MCF 10A (cell line): ENCODE data around the gene ABCB10. TPM values are rescaled to one million over a fixed set of nuclear protein-coding genes. Genes with fewer than 3 reads are reported as not detected.

ENCODE experiments used
- BruUV-seq: library from RNA; stranded (reverse); fragments of 400-500 nt; replicated peaks from 2 replicates; lab custom pipeline; 2021; lab: Mats Ljungman, UMichigan
- CTCF ChIA-PET: fragments of 300-600 bp; sonication (Branson Sonifier 250); formaldehyde crosslinking; extraction: SDS; loops from one replicate; lab custom pipeline; 2021; ENCODE audit warnings: antibody characterized with exemption, inconsistent platforms; lab: Yijun Ruan, JAX
- POLR2A ChIA-PET: fragments of 300-600, 350-650 bp; sonication (Branson Sonifier 250); formaldehyde crosslinking; extraction: SDS; loops from one replicate; lab custom pipeline; 2020; ENCODE audit warnings: antibody characterized with exemption, inconsistent platforms; lab: Yijun Ruan, JAX
- DNase-seq: peaks from one replicate; pipeline ENCODE4 v3.0.0-alpha.2; 2018; ENCODE audit not compliant: unreplicated experiment
- H3K27ac Mint-ChIP-seq: one replicate; pipeline ENCODE4 v1.8.0; 2022; ENCODE audit warnings: mild to moderate bottlenecking, low read depth, mixed read lengths; ENCODE audit not compliant: unreplicated experiment
- H3K27me3 Mint-ChIP-seq: one replicate; pipeline ENCODE4 v1.8.0; 2022; ENCODE audit warnings: mixed read lengths; ENCODE audit not compliant: insufficient read depth, unreplicated experiment
- H3K36me3 Mint-ChIP-seq: one replicate; pipeline ENCODE4 v1.8.0; 2022; ENCODE audit warnings: mild to moderate bottlenecking, moderate library complexity, mixed read lengths; ENCODE audit not compliant: insufficient read depth, unreplicated experiment
- H3K4me1 Mint-ChIP-seq: one replicate; pipeline ENCODE4 v1.8.0; 2022; ENCODE audit warnings: mixed read lengths; ENCODE audit not compliant: insufficient read depth, unreplicated experiment
- H3K4me3 Mint-ChIP-seq: one replicate; pipeline ENCODE4 v1.8.0; 2022; ENCODE audit warnings: mild to moderate bottlenecking, moderate library complexity, mixed read lengths; ENCODE audit not compliant: unreplicated experiment
- H3K9me3 Mint-ChIP-seq: one replicate; pipeline ENCODE4 v1.8.0; 2022; ENCODE audit warnings: mixed read lengths; ENCODE audit not compliant: unreplicated experiment
- intact Hi-C: fragments of 100-400 bp; cut with micrococcal nuclease; formaldehyde crosslinking; loops from 2 replicates; pipeline ENCODE4 v1.14.1; 2022
- total RNA-seq: library from RNA; stranded (reverse); gene quantifications from 2 replicates; pipeline ENCODE4 v1.2.3, GENCODE V29; 2022
- TF ChIP-seq, protein P1 (sequence below): fragments of 200-600 bp; IDR thresholded peaks from one replicate; pipeline ENCODE4 v1.8.0; 2022; ENCODE audit warnings: antibody characterized with exemption, mild to moderate bottlenecking; ENCODE audit not compliant: unreplicated experiment

ABCB10 gene
- total RNA-seq, 1 experiment from 2014 or later, result 34.8 TPM

DNA sequence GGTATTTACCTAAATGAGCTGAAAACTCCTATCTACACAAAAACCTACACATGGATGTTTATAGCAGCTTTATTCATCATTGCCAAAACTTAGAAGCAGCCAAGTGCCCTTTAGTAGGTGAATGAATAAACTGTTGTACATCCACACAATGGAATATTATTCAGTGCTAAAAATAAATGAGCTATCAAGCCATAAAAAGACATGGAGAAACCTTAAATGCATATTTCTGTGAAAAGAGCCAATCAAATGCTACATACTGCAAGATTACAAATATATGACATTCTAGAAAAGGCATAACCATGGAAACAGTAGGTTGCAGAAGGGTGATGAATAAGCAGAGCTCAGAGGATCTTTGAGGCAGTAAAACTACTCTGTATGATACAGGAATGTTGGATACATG, 23.3 kb downstream of the ABCB10 start:
- Mint-ChIP-seq H3K9me3 (no peaks in the 10 kb centered on the region), H3K36me3 (peaks cover 100% of the 10 kb centered on the region), H3K27me3 (no peaks in the 10 kb centered on the region), H3K4me1 (no peaks in the 10 kb centered on the region), H3K4me3 (no peak overlapping the region), H3K27ac (no peak overlapping the region)
- BruUV-seq, result no TSS peak
- CTCF ChIA-PET, result interaction anchor here (0.5 to 1.6 kb wide), 8 partner anchors 8 to 871 kb away, joined by 3 to 6 read pairs (median 4); no protein-coding TSS in a partner anchor
- DNase-seq, result no peak
- TF ChIP-seq, protein P1, sequence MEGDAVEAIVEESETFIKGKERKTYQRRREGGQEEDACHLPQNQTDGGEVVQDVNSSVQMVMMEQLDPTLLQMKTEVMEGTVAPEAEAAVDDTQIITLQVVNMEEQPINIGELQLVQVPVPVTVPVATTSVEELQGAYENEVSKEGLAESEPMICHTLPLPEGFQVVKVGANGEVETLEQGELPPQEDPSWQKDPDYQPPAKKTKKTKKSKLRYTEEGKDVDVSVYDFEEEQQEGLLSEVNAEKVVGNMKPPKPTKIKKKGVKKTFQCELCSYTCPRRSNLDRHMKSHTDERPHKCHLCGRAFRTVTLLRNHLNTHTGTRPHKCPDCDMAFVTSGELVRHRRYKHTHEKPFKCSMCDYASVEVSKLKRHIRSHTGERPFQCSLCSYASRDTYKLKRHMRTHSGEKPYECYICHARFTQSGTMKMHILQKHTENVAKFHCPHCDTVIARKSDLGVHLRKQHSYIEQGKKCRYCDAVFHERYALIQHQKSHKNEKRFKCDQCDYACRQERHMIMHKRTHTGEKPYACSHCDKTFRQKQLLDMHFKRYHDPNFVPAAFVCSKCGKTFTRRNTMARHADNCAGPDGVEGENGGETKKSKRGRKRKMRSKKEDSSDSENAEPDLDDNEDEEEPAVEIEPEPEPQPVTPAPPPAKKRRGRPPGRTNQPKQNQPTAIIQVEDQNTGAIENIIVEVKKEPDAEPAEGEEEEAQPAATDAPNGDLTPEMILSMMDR, result no peak
- intact Hi-C loops, result no loop called here
- POLR2A ChIA-PET, result interaction anchor here (0.9 to 1.2 kb wide), 4 partner anchors 10 to 28 kb away, joined by 3 to 4 read pairs (median 4); partner anchors contain the start of genes ABCB10 and NUP133

DNA sequence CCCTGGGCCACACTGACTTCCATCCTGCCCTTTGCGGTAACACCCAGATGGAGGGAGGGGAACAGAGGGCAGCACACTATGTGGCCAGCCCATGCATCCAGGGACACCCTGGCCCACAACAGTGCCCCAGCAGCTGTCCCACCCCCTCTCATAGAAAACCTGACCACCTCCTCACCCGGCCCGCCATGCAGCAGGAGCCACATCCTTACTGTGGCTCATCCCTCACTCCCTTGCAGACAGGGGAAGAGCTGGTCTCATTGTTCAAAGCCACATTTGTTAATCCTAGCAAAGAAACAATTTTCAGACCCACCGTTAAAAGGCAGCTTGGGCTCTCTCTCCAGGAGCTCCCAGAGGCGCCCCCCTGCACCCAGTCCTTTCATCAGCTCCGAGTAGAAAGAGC, 27.2 kb downstream of the ABCB10 start:
- H3K27me3 Mint-ChIP-seq, result no peaks in the 10 kb centered on the region
- intact Hi-C loops, result no loop called here
- H3K36me3 Mint-ChIP-seq, result peaks cover 100% of the 10 kb centered on the region
- BruUV-seq, result no TSS peak
- POLR2A ChIA-PET, result interaction anchor here (0.7 to 3.4 kb wide), 4 partner anchors 11 to 228 kb away, joined by 3 to 14 read pairs (median 4); partner anchors contain the start of gene NUP133
- CTCF ChIA-PET, result interaction anchor here (1.0 to 2.7 kb wide), 2 partner anchors 16 to 277 kb away, joined by 4 to 18 read pairs; no protein-coding TSS in a partner anchor
- H3K4me3 Mint-ChIP-seq, result no peak overlapping the region
- TF ChIP-seq, protein P1, result no peak
- H3K27ac Mint-ChIP-seq, result no peak overlapping the region
- no peaks in the 10 kb centered on the region for H3K4me1 Mint-ChIP-seq
- H3K9me3 Mint-ChIP-seq, result no peaks in the 10 kb centered on the region
- no peak for DNase-seq

DNA sequence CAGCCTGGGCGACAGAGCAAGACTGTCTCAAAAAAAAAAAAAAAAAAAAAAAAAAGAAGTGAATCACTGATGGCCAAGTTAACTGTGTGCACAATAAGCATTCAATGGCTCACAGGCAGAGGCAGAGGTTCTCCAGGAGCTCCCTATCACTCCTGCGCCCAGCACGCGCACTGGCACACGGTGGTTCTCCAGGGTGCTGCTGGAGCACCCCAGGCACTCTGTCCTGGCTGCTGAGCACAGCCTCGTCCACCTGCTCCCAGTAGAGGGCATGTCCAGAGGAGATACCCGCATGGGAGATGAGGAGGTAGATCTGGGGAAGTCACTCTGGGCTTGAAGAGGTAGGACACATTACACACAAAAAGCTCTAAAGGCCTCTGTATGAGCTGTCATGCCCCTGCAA, 28.9 kb downstream of the ABCB10 start:
- H3K27me3 Mint-ChIP-seq, result no peaks in the 10 kb centered on the region
- peaks cover 100% of the 10 kb centered on the region for H3K36me3 Mint-ChIP-seq
- H3K9me3 Mint-ChIP-seq, result no peaks in the 10 kb centered on the region
- ChIA-PET CTCF (interaction anchor here (0.5 to 2.7 kb wide), 9 partner anchors 9 to 1455 kb away, joined by 3 to 18 read pairs (median 3); partner anchors contain the start of gene ABCB10), POLR2A (interaction anchor here (3.4 kb wide), 1 partner anchor 21 kb away, joined by 14 read pairs; the partner anchor contains the start of gene NUP133)
- no peak overlapping the region for H3K27ac Mint-ChIP-seq
- no peaks in the 10 kb centered on the region for H3K4me1 Mint-ChIP-seq
- no peak for DNase-seq
- TF ChIP-seq, protein P1, result no peak
- BruUV-seq, result no TSS peak
- intact Hi-C loops, result no loop called here
- H3K4me3 Mint-ChIP-seq, result no peak overlapping the region

DNA sequence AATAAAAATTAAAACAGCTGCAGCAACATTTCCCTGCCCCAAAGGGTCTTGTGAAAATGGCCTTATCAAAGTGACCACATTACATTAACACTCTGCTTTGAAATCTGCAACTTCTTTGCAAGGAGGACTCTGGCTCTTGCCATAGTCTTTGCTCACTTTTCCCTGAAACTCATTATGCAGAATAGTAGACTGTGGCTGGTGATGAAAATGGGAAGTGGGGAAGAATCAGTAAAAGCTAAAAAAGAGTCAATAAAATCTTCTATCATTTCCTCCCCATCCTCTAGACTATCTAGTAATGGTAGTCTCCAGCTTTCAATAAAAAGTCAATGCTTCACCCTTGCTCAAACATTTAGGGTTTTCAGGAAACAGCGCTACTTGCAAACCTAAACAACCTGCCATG, 31.8 kb downstream of the ABCB10 start:
- no peak for DNase-seq
- no peak overlapping the region for H3K4me3 Mint-ChIP-seq
- no peaks in the 10 kb centered on the region for H3K9me3 Mint-ChIP-seq
- TF ChIP-seq, protein P1, result no peak
- H3K4me1 Mint-ChIP-seq, result no peaks in the 10 kb centered on the region
- intact Hi-C loops, result no loop called here
- peaks cover 100% of the 10 kb centered on the region for H3K36me3 Mint-ChIP-seq
- ChIA-PET CTCF (interaction anchor here (0.6 to 5.5 kb wide), 7 partner anchors 9 to 562 kb away, joined by 3 to 38 read pairs (median 4); partner anchors contain the start of gene ABCB10), POLR2A (interaction anchor here (0.6 to 2.3 kb wide), 5 partner anchors 10 to 577 kb away, joined by 3 to 19 read pairs (median 7); partner anchors contain the start of gene NUP133)
- no peaks in the 10 kb centered on the region for H3K27me3 Mint-ChIP-seq
- no TSS peak for BruUV-seq
- no peak overlapping the region for H3K27ac Mint-ChIP-seq
